GM11168 (cell line): ENCODE results near the gene HLA-A.
"Not testable (repeated sequence)": the region's sequence is repeated elsewhere in the genome, so short reads cannot be mapped to it uniquely, and the experiment has no call there.

Experiments used
- in situ Hi-C: fragments of 300-500 bp; cut with MboI; formaldehyde crosslinking; loops from one replicate; pipeline ENCODE4 v1.12.0; 2022; ENCODE audit warnings: low sequenced_read_pairs; ENCODE audit not compliant: unreplicated experiment

Gene HLA-A

GRCh38 chr6:29958046-29958445 is 15.7 kb downstream of the HLA-A start:
- in situ Hi-C loops: no loop called here

- in situ Hi-C loops: no loop called here
These were observed 16.6 kb downstream of the HLA-A start for GRCh38 chr6:29958921-29959320.

GRCh38 chr6:29959467-29959866 is 17.1 kb downstream of the HLA-A start:
- in situ Hi-C loops: no loop called here

GRCh38 chr6:29961966-29962365 is 19.6 kb downstream of the HLA-A start:
- in situ Hi-C loops: no loop called here

GRCh38 chr6:29963697-29964096 is 21.4 kb downstream of the HLA-A start:
- in situ Hi-C loops: not testable (repeated sequence)

GRCh38 chr6:29964518-29964886 is 22.2 kb downstream of the HLA-A start:
- in situ Hi-C loops: no loop called here

GRCh38 chr6:29964887-29965562 is 22.7 kb downstream of the HLA-A start:
- in situ Hi-C loops: no loop called here

- in situ Hi-C loops: no loop called here
These were observed 23.2 kb downstream of the HLA-A start for GRCh38 chr6:29965563-29965872.

- in situ Hi-C loops: no loop called here
These were observed 23.7 kb downstream of the HLA-A start for GRCh38 chr6:29965873-29966601.

GRCh38 chr6:29967379-29968010 is 25.2 kb downstream of the HLA-A start:
- in situ Hi-C loops: no loop called here

- in situ Hi-C loops: no loop called here
These were observed 25.8 kb downstream of the HLA-A start for GRCh38 chr6:29968130-29968529.

- in situ Hi-C loops: no loop called here
These were observed 26.6 kb downstream of the HLA-A start for GRCh38 chr6:29968905-29969304.

- in situ Hi-C loops: no loop called here
These were observed 28.4 kb downstream of the HLA-A start for GRCh38 chr6:29970711-29971110.

- in situ Hi-C loops: no loop called here
These were observed 32.7 kb downstream of the HLA-A start for GRCh38 chr6:29974901-29975560.

- in situ Hi-C loops: no loop called here
These were observed 33.2 kb downstream of the HLA-A start for GRCh38 chr6:29975561-29975907.

GRCh38 chr6:29976253-29976587 is 33.9 kb downstream of the HLA-A start:
- in situ Hi-C loops: no loop called here

GRCh38 chr6:29976588-29977424 is 34.5 kb downstream of the HLA-A start:
- in situ Hi-C loops: no loop called here

- in situ Hi-C loops: no loop called here
These were observed 35.0 kb downstream of the HLA-A start for GRCh38 chr6:29977425-29977727.

GRCh38 chr6:29980013-29980412 is 37.7 kb downstream of the HLA-A start:
- in situ Hi-C loops: not testable (repeated sequence)

- in situ Hi-C loops: no loop called here
These were observed 38.2 kb downstream of the HLA-A start for GRCh38 chr6:29980511-29980910.
